Smooth muscle cell (in vitro differentiated cells): ENCODE measurements around the gene PRSS22. TPM values are rescaled to one million over a fixed set of nuclear protein-coding genes. Genes with fewer than 3 reads are reported as not detected.

Experiments
- DNase-seq: peaks from one replicate; lab custom pipeline; 2025; ENCODE audit not compliant: unreplicated experiment; lab: John Stamatoyannopoulos, UW
- H2AFZ ChIP-seq: fragments of 200-600 bp; sonication (generic); 2 replicates; pipeline ENCODE4 v1.6.0; 2016; ENCODE audit warnings: antibody characterized with exemption, low read depth, mild to moderate bottlenecking
- H3F3A ChIP-seq: fragments of 200-600 bp; sonication (generic); 2 replicates; pipeline ENCODE4 v1.6.0; 2017; ENCODE audit warnings: antibody characterized with exemption, low read depth
- H3K27ac ChIP-seq: fragments of 200-600 bp; sonication (generic); 2 replicates; pipeline ENCODE4 v1.5.1; 2016; ENCODE audit warnings: low read depth, mild to moderate bottlenecking
- H3K27me3 ChIP-seq: fragments of 200-600 bp; sonication (generic); 2 replicates; pipeline ENCODE4 v1.6.1; 2016; ENCODE audit warnings: low read depth, mild to moderate bottlenecking
- H3K36me3 ChIP-seq: fragments of 200-600 bp; sonication (generic); 2 replicates; pipeline ENCODE4 v1.5.1; 2016; ENCODE audit warnings: low read depth
- H3K4me1 ChIP-seq: fragments of 200-600 bp; sonication (generic); 2 replicates; pipeline ENCODE4 v1.5.1; 2016; ENCODE audit warnings: low read depth
- H3K4me2 ChIP-seq: fragments of 200-600 bp; sonication (generic); 2 replicates; pipeline ENCODE4 v1.6.0; 2016; ENCODE audit warnings: mild to moderate bottlenecking
- H3K4me3 ChIP-seq: fragments of 200-600 bp; sonication (generic); 2 replicates; pipeline ENCODE4 v1.5.1; 2016; ENCODE audit warnings: mild to moderate bottlenecking
- H3K79me2 ChIP-seq: fragments of 200-600 bp; sonication (generic); 2 replicates; pipeline ENCODE4 v1.6.0; 2016; ENCODE audit warnings: low read depth, mild to moderate bottlenecking
- H3K9ac ChIP-seq: fragments of 200-600 bp; sonication (generic); 2 replicates; pipeline ENCODE4 v1.6.0; 2016; ENCODE audit warnings: low read depth
- H3K9me3 ChIP-seq: fragments of 200-600 bp; sonication (generic); replicated peaks from 2 replicates; pipeline ENCODE4 v1.5.1; 2016; ENCODE audit warnings: low read depth
- H4K20me1 ChIP-seq: fragments of 200-600 bp; sonication (generic); 2 replicates; pipeline ENCODE4 v1.6.0; 2016; ENCODE audit warnings: low read depth
- CTCF ChIP-seq: fragments of 200-600 bp; sonication (generic); IDR thresholded peaks from 2 replicates; pipeline ENCODE4 v1.5.1; 2017; ENCODE audit warnings: borderline replicate concordance, mild to moderate bottlenecking, antibody characterized with exemption; ENCODE audit not compliant: insufficient read depth, poor library complexity, severe bottlenecking
- WGBS: methylation state at CpG from one replicate; pipeline ENCODE4 v1.1.7; 2016; ENCODE audit warnings: low lambda C conversion rate; 5-methylcytosine and 5-hydroxymethylcytosine counted together
- polyA plus RNA-seq: library from polyadenylated mRNA; unstranded; fragments of >200 nt; fragmentation: Nextera tagmentation; extraction: Ambion mirVana; gene quantifications from 2 replicates; pipeline ENCODE4 v1.2.1, GENCODE V29; 2016
- total RNA-seq: library from RNA; depleted of rRNA; stranded (reverse); fragments of >200 nt; gene quantifications from 2 replicates; pipeline ENCODE4 v1.2.3, GENCODE V29; 2014

PRSS22 gene
- total and polyA plus RNA-seq, 2 experiments from 2014 or later, result 0.79 to 2.2 TPM

- no peak for DNase-seq
These were observed 5.8 kb downstream of the PRSS22 start for GRCh38 chr16:2852003-2852730.

GRCh38 chr16:2848933-2849725 lies 8.8 kb downstream of the PRSS22 start:
- H3K27me3 ChIP-seq, result no peaks in the 10 kb centered on the region
- 88% methylated on average over 16 of the region's 16 CpGs for WGBS
- TF ChIP-seq CTCF, result no peak
- H3K4me3 ChIP-seq, result no peak overlapping the region
- H3K27ac ChIP-seq, result no peak overlapping the region
- H3K9me3 ChIP-seq, result no peaks in the 10 kb centered on the region
- H4K20me1 ChIP-seq, result no peaks in the 10 kb centered on the region
- H3K79me2 ChIP-seq, result no peaks in the 10 kb centered on the region
- H3K4me2 ChIP-seq, result no peak overlapping the region
- no peaks in the 10 kb centered on the region for H3K36me3 ChIP-seq
- H2AFZ ChIP-seq, result no peak overlapping the region
- no peaks in the 10 kb centered on the region for H3K4me1 ChIP-seq
- DNase-seq, result no peak
- no peaks in the 10 kb centered on the region for H3F3A ChIP-seq
- no peak overlapping the region for H3K9ac ChIP-seq

More at GRCh38 chr16:2852003-2852730, 5.8 kb downstream of the PRSS22 start:
- TF ChIP-seq CTCF, result no peak
- Histone ChIP-seq H3K9ac (no peak overlapping the region), H3K36me3 (no peaks in the 10 kb centered on the region), H3K4me1 (no peaks in the 10 kb centered on the region), H3K9me3 (no peaks in the 10 kb centered on the region), H4K20me1 (no peaks in the 10 kb centered on the region), H3K4me3 (no peak overlapping the region), H3K27me3 (no peaks in the 10 kb centered on the region), H3K79me2 (no peaks in the 10 kb centered on the region), H2AFZ (no peak overlapping the region), H3F3A (no peaks in the 10 kb centered on the region), H3K4me2 (no peak overlapping the region), H3K27ac (no peak overlapping the region)
- 94% methylated on average over 16 of the region's 16 CpGs for WGBS

GRCh38 chr16:2846511-2847310 lies 11.3 kb downstream of the PRSS22 start:
- Histone ChIP-seq H3K27ac (peak overlapping the region; percentile 14), H3K9ac (no peak overlapping the region), H3K4me1 (no peaks in the 10 kb centered on the region), H3K9me3 (no peaks in the 10 kb centered on the region), H3F3A (no peaks in the 10 kb centered on the region), H3K36me3 (no peaks in the 10 kb centered on the region), H3K4me3 (no peak overlapping the region), H4K20me1 (no peaks in the 10 kb centered on the region), H2AFZ (no peak overlapping the region), H3K79me2 (no peaks in the 10 kb centered on the region), H3K4me2 (no peak overlapping the region), H3K27me3 (no peaks in the 10 kb centered on the region)
- no peak for DNase-seq
- TF ChIP-seq CTCF, result no peak
- WGBS, result 63% methylated on average over 3 of the region's 3 CpGs
